Lower lobe of right lung (tissue), 2 donors: ENCODE measurements around the gene MYOC. TPM values are rescaled to one million over a fixed set of nuclear protein-coding genes. Genes with fewer than 3 reads are reported as not detected.
"Not testable (repeated sequence)": the region's sequence is repeated elsewhere in the genome, so short reads cannot be mapped to it uniquely, and the experiment has no call there.

Experiments used
- ATAC-seq, 2 donors: fragments of 200-7000 bp; cut with Tn5 transposase; one replicate each; pipeline ENCODE4 v1.9.1; 2020 to 2022; ENCODE audit warnings: mild to moderate bottlenecking in 2 of 2, moderate library complexity in 2 of 2
- DNase-seq: peaks from one replicate; pipeline ENCODE4 v3.0.0-alpha.2; 2020
- H3K27ac ChIP-seq: fragments of 200-600 bp; one replicate; pipeline ENCODE4 v1.8.0; 2022
- H3K27me3 ChIP-seq: fragments of 200-600 bp; one replicate; pipeline ENCODE4 v1.8.0; 2022; ENCODE audit warnings: low read depth
- H3K36me3 ChIP-seq: fragments of 200-600 bp; one replicate; pipeline ENCODE4 v1.8.0; 2022; ENCODE audit warnings: mild to moderate bottlenecking
- H3K4me1 ChIP-seq: fragments of 200-600 bp; one replicate; pipeline ENCODE4 v1.8.0; 2022
- H3K4me3 ChIP-seq: fragments of 200-600 bp; one replicate; pipeline ENCODE4 v1.8.0; 2022; ENCODE audit warnings: mild to moderate bottlenecking
- H3K9me3 ChIP-seq: fragments of 200-600 bp; one replicate; pipeline ENCODE4 v1.8.0; 2022
- intact Hi-C: fragments of 100-400 bp; cut with DNase I; formaldehyde crosslinking; loops from one replicate; pipeline ENCODE4 v1.11.0; 2022
- long read RNA-seq: library from polyadenylated mRNA; unstranded; transcript quantifications from one replicate; pipeline ENCODE4 v2.0.0, GENCODE V29; 2021
- total RNA-seq: library from RNA; stranded (reverse); fragmentation: NEBNext Ultra II Directional; extraction: Animal tissue kit (Norgen Biotek cat#: 25700); gene quantifications from one replicate; pipeline ENCODE4 v1.2.1, GENCODE V29; 2021
- TF ChIP-seq, protein P1 (sequence below): fragments of 200-600 bp; IDR thresholded peaks from one replicate; pipeline ENCODE4 v1.8.0; 2022; ENCODE audit warnings: antibody characterized with exemption, mild to moderate bottlenecking
- donor health status: DM: no; HTN: yes; CAD: no; lungs with severe emphysema.

Gene MYOC
- total RNA-seq: 3.2 TPM
- long read RNA-seq, transcript MYOC-201 (3 exons, 2,095 nt): major isoform, 6 of 7 reads
- long read RNA-seq, partial matches to known transcripts: 0 of 7 reads
- long read RNA-seq, other reads (novel, unspliced or antisense): 1 of 7 reads

GRCh38 chr1:171652234-171652822 lies at the start of gene MYOC:
Gene MYOC (minus strand): TSS chr1:171652688. CDS start chr1:171652611, 77 bp downstream.
- H3K27ac ChIP-seq: peak within 1 kb of the TSS; percentile 79
- TF ChIP-seq, protein P1, sequence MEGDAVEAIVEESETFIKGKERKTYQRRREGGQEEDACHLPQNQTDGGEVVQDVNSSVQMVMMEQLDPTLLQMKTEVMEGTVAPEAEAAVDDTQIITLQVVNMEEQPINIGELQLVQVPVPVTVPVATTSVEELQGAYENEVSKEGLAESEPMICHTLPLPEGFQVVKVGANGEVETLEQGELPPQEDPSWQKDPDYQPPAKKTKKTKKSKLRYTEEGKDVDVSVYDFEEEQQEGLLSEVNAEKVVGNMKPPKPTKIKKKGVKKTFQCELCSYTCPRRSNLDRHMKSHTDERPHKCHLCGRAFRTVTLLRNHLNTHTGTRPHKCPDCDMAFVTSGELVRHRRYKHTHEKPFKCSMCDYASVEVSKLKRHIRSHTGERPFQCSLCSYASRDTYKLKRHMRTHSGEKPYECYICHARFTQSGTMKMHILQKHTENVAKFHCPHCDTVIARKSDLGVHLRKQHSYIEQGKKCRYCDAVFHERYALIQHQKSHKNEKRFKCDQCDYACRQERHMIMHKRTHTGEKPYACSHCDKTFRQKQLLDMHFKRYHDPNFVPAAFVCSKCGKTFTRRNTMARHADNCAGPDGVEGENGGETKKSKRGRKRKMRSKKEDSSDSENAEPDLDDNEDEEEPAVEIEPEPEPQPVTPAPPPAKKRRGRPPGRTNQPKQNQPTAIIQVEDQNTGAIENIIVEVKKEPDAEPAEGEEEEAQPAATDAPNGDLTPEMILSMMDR: no peak
- H3K9me3 ChIP-seq: no peaks in the 10 kb centered on the region
- ATAC-seq (no peak), DNase-seq (no peak)
- H3K27me3 ChIP-seq: no peaks in the 10 kb centered on the region
- intact Hi-C loops: no loop called here
- H3K36me3 ChIP-seq: no peaks in the 10 kb centered on the region
- H3K4me3 ChIP-seq: no peak within 1 kb of the TSS
- H3K4me1 ChIP-seq: peaks cover 26% of the 10 kb centered on the region

DNA sequence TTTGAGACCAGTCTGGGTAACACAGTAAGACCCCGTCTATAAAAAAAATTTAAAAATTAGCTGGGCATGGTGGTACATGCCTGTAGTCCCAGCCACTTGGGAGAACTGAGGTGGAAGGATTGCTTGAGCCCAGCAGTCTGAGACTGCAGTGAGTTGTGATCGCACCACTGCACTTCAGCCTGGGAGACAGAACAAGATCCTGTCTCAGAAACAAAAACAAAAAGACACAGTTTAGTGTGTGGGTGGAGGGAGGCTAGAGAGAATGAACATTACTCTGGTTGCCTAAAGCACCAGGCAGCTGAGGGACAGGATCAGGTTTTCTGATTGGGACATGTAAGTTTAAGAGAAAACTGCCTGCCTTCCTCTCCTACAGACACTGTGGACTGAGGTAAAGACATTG lies 47.0 kb upstream of the MYOC start:
- DNase-seq (no peak), ATAC-seq (no peak)
- Histone ChIP-seq H3K27ac (no peak overlapping the region), H3K4me3 (no peak overlapping the region), H3K9me3 (no peaks in the 10 kb centered on the region), H3K27me3 (no peaks in the 10 kb centered on the region), H3K36me3 (peaks cover 36% of the 10 kb centered on the region), H3K4me1 (no peaks in the 10 kb centered on the region)
- TF ChIP-seq, protein P1: no peak
- intact Hi-C loops: no loop called here

DNA sequence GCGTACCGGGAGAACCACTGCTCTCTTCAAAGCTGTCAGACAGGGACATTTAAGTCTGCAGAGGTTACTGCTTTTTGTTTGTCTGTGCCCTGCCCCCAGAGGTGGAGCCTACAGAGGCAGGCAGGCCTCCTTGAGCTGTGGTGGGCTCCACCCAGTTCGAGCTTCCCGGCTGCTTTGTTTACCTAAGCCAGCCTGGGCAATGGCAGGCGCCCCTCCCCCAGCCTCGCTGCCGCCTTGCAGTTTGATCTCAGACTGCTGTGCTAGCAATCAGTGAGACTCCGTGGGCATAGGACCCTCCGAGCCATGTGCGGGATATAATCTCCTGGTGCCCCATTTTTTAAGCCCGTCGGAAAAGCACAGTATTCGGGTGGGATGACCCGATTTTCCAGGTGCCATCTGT lies 43.3 kb upstream of the MYOC start:
- intact Hi-C loops, ATAC-seq, H3K27me3 ChIP-seq, H3K36me3 ChIP-seq, H3K4me3 ChIP-seq, DNase-seq, H3K9me3 ChIP-seq, H3K27ac ChIP-seq, H3K4me1 ChIP-seq: not testable (repeated sequence)

DNA sequence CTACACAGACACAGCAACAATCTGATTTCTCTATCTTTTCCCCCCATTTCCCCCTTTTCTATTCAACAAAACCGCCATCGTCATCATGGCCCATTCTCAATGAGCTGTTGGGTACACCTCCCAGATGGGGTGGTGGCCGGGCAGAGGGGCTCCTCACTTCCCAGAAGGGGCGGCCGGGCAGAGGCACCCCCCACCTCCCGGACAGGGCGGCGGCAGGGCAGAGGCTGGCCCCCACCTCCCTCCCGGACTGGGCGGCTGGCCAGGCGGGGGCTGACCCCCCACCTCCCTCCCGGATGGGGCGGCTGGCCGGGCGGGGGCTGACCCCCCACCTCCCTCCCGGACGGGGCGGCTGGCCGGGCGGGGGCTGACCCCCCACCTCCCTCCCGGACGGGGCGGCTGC lies 41.1 kb upstream of the MYOC start:
- DNase-seq: not testable (repeated sequence)

DNA sequence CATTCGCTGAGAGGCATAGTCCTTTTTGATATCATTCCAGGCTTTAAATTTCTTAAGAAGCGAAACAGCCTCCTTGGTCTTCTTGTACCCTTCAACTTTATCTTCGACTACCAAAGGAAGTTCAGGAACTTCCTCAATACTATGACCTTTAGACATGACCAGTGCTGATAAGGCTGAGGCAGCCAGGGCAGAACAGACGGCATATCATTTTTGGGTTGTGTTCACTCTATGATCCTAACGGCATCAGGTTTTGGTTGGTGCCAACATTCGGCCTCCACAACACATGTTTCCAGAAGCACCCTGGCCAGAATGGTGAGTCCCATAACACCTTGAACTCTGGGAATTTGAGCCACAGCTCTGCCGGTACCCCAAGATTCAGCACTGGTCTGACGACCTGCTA lies 31.4 kb upstream of the MYOC start:
- intact Hi-C loops: no loop called here
- DNase-seq: no peak

More for the DNA sequence above, 41.1 kb upstream of the MYOC start:
- H3K27ac ChIP-seq, H3K4me3 ChIP-seq, H3K9me3 ChIP-seq, H3K36me3 ChIP-seq, H3K4me1 ChIP-seq, H3K27me3 ChIP-seq, intact Hi-C loops, ATAC-seq: not testable (repeated sequence)

DNA sequence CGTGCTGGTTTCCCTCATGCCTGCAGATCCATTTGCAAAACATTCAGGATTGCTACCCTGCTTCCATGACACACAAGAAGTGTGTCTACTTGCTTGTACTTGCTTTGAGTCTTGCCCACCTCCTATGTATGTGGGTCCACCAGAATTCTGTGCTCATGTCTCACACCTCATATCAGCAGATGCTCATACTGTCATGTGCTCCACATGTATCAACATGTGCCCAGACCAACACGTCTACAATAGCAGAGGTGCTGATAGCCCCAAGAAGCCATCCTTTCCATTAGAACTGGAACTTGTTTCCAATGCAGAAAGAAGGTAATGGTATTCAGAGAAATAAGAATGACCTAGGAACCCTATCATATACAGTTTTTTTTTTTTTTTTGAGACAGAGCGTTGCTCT lies 27.9 kb upstream of the MYOC start:
- H3K4me1 ChIP-seq: no peaks in the 10 kb centered on the region
- no peak for DNase-seq
- H3K36me3 ChIP-seq: no peaks in the 10 kb centered on the region
- H3K27ac ChIP-seq: no peak overlapping the region
- TF ChIP-seq, protein P1: no peak
- ATAC-seq: no peak
- no peak overlapping the region for H3K4me3 ChIP-seq
- intact Hi-C loops: no loop called here
- no peaks in the 10 kb centered on the region for H3K9me3 ChIP-seq
- no peaks in the 10 kb centered on the region for H3K27me3 ChIP-seq

More for the DNA sequence above, 31.4 kb upstream of the MYOC start:
- Histone ChIP-seq H3K27me3 (no peaks in the 10 kb centered on the region), H3K4me3 (no peak overlapping the region), H3K36me3 (no peaks in the 10 kb centered on the region), H3K9me3 (no peaks in the 10 kb centered on the region), H3K27ac (no peak overlapping the region), H3K4me1 (no peaks in the 10 kb centered on the region)
- TF ChIP-seq, protein P1: no peak
- ATAC-seq: no peak
